Neural crest cell (in vitro differentiated cells): ENCODE measurements around the gene DYRK1B. TPM values are rescaled to one million over a fixed set of nuclear protein-coding genes. Genes with fewer than 3 reads are reported as not detected.
A peak's percentile ranks its signal among the peaks of the same experiment; 100 is the strongest.

Experiments
- DNase-seq: peaks from one replicate; pipeline ENCODE4 v3.0.0; 2021; ENCODE audit warnings: low read depth, mixed read lengths, low spot score
- H3K27ac Mint-ChIP-seq: one replicate; pipeline ENCODE4 v1.8.0; 2021; ENCODE audit warnings: mild to moderate bottlenecking, mixed read lengths; ENCODE audit not compliant: unreplicated experiment
- H3K27me3 Mint-ChIP-seq: 2 replicates; pipeline ENCODE4 v1.8.0; 2021; ENCODE audit warnings: low read depth, mild to moderate bottlenecking, mixed read lengths
- H3K36me3 Mint-ChIP-seq: 2 replicates; pipeline ENCODE4 v1.8.0; 2021; ENCODE audit warnings: low read depth, mild to moderate bottlenecking, mixed read lengths
- H3K4me1 Mint-ChIP-seq: 2 replicates; pipeline ENCODE4 v1.8.0; 2021; ENCODE audit warnings: mixed read lengths
- H3K4me3 Mint-ChIP-seq: one replicate; pipeline ENCODE4 v1.8.0; 2021; ENCODE audit warnings: mild to moderate bottlenecking, mixed read lengths
- H3K9me3 Mint-ChIP-seq: 2 replicates; pipeline ENCODE4 v1.8.0; 2021; ENCODE audit warnings: mixed read lengths
- total RNA-seq: library from RNA; stranded (reverse); gene quantifications from 2 replicates; pipeline ENCODE4 v1.2.1, GENCODE V29; 2021
- TF ChIP-seq, protein P1 (sequence below): fragments of 200-600 bp; sonication (generic); conservative IDR thresholded peaks from 2 replicates; pipeline ENCODE4 v1.5.0; 2021; ENCODE audit warnings: antibody characterized with exemption, mild to moderate bottlenecking

The DYRK1B gene
- total RNA-seq, 1 donor from 2014 or later: 44.9 TPM

DNA sequence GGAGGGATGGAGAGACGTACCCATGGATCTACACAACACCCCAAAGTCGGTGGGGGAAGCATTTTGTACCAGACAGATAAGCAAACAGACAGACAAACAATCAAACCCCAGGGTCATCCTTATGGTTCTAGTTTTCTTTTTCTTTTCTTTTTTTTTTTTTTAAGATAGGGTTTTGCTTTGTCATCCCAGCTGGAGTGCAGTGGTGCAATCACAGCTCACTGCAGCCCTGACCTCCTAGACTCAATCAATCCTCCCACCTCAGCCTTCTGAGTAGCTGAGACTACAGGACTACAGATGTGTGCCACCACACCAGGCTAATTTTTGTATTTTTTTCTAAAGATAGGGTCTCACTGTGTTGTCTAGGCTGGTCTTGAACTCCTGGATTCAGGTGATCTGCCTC is 30.2 kb upstream of the DYRK1B start:
- no peaks in the 10 kb centered on the region for H3K36me3 Mint-ChIP-seq
- no peak for DNase-seq
- H3K4me1 Mint-ChIP-seq: no peaks in the 10 kb centered on the region
- H3K27me3 Mint-ChIP-seq: peaks cover 11% of the 10 kb centered on the region
- no peak overlapping the region for H3K27ac Mint-ChIP-seq
- no peaks in the 10 kb centered on the region for H3K9me3 Mint-ChIP-seq
- TF ChIP-seq, protein P1, sequence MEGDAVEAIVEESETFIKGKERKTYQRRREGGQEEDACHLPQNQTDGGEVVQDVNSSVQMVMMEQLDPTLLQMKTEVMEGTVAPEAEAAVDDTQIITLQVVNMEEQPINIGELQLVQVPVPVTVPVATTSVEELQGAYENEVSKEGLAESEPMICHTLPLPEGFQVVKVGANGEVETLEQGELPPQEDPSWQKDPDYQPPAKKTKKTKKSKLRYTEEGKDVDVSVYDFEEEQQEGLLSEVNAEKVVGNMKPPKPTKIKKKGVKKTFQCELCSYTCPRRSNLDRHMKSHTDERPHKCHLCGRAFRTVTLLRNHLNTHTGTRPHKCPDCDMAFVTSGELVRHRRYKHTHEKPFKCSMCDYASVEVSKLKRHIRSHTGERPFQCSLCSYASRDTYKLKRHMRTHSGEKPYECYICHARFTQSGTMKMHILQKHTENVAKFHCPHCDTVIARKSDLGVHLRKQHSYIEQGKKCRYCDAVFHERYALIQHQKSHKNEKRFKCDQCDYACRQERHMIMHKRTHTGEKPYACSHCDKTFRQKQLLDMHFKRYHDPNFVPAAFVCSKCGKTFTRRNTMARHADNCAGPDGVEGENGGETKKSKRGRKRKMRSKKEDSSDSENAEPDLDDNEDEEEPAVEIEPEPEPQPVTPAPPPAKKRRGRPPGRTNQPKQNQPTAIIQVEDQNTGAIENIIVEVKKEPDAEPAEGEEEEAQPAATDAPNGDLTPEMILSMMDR: no peak
- H3K4me3 Mint-ChIP-seq: no peak overlapping the region

DNA sequence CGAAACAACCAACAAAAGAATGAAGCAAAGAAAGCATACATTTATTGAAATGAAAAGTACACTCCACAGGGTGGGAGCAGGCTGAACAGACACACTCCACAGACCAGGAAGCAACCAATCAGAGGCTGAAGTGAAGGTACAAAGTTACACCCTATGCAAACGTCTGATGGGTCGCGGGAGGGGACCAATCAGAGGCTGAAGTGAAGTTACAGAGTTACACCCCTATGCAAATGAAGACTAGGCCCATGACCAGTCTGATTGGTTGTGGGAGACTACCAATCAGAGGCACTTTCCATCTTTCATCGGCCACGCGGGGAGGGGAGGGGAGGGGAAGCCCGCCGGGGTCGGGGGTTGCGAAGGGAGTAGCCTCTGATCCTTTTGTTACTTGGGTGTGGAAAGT is 24.6 kb upstream of the DYRK1B start:
- Mint-ChIP-seq H3K36me3 (no peaks in the 10 kb centered on the region), H3K4me1 (peaks cover 12% of the 10 kb centered on the region), H3K4me3 (peak overlapping the region; percentile 20), H3K27me3 (peaks cover 12% of the 10 kb centered on the region), H3K27ac (peak overlapping the region; percentile 86), H3K9me3 (peaks cover 7% of the 10 kb centered on the region)
- no peak for DNase-seq
- TF ChIP-seq, protein P1: no peak

DNA sequence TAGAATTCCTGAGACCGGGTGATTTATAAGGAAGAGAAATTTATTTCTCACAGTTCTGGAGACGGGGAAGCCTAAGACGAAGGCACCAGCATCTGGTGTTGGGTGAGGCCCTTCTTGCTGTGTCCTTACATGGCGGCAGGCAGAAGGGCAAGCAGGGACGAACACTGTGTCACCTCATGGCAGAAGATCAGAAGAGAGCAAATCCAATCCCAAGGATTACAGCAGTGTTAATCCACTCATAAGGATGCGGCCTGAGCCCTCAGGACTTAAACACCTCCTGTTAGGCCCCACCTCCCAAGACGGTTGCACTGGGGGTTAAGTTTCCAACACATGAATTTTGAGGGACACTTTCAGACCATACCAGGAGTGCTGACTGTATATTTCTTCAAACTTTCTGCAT is 18.9 kb upstream of the DYRK1B start:
- DNase-seq: no peak
- peaks cover 1% of the 10 kb centered on the region for H3K9me3 Mint-ChIP-seq
- TF ChIP-seq, protein P1: no peak
- H3K4me3 Mint-ChIP-seq: no peak overlapping the region
- H3K4me1 Mint-ChIP-seq: peaks cover 1% of the 10 kb centered on the region
- H3K27me3 Mint-ChIP-seq: peaks cover 5% of the 10 kb centered on the region
- H3K27ac Mint-ChIP-seq: no peak overlapping the region
- no peaks in the 10 kb centered on the region for H3K36me3 Mint-ChIP-seq

DNA sequence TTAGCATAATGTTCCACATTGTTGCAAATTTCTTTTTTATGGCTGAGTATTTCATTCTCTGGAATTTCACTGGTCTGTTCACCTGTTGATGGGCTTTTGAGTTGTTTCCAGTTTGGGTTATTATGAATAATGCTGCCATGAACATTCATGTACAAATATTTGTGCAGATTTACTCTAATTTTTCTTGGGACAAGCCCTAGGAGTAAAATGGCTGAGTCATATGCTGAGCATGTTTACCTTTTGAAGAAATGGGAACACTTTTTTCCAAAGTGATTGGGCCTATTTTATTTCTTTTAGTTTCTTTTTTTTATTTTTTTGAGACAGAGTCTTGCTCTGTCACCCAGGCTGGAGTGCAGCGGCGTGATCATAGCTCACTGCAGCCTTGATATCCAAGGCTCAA is 16.9 kb upstream of the DYRK1B start:
- Mint-ChIP-seq H3K36me3 (no peaks in the 10 kb centered on the region), H3K4me1 (peaks cover 8% of the 10 kb centered on the region), H3K27me3 (peaks cover 5% of the 10 kb centered on the region), H3K4me3 (no peak overlapping the region), H3K27ac (no peak overlapping the region), H3K9me3 (no peaks in the 10 kb centered on the region)
- no peak for DNase-seq
- TF ChIP-seq, protein P1: no peak

DNA sequence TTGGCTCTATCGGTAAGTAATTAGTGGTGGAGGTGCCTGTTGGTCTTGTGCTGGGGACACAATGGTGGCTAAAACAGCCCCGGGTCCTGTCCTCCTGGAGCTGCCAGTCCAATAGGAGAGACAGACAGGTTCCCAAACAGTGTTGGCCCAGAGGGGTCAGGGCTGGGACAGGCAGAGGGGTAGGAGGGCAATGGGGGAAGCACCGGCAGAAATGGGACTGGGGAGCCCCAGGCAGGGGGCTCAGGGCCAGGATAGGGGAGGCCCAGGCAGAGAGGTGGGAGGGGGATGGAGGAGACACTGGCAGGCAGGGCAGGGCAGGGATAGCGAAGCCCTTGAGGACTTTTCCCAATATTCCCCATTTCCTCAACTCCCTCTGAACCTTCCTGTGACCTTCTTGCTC is 14.4 kb upstream of the DYRK1B start:
- no peak overlapping the region for H3K27ac Mint-ChIP-seq
- no peak for DNase-seq
- H3K9me3 Mint-ChIP-seq: no peaks in the 10 kb centered on the region
- H3K4me3 Mint-ChIP-seq: peak overlapping the region; percentile 47
- no peaks in the 10 kb centered on the region for H3K36me3 Mint-ChIP-seq
- peaks cover 27% of the 10 kb centered on the region for H3K4me1 Mint-ChIP-seq
- no peaks in the 10 kb centered on the region for H3K27me3 Mint-ChIP-seq
- TF ChIP-seq, protein P1: no peak

DNA sequence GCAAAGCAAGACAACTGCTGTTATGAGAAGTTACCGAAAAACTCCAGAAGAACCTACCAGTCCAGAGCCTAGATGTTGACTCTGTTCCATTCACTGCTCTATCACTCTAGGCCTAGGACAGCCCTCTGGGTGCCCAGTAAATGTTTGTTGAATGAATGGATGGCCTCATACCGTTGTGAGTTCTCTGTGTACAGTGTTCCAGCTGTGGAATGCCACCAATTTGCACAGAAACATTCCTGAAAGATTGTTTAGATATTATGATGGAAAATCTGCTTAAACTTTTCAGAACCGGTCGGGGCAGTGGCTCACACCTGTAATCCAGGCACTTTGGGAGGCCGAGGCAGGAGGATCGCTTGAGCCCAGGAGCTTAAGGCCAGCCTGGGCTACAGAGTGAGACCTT is 13.6 kb upstream of the DYRK1B start:
- no peaks in the 10 kb centered on the region for H3K27me3 Mint-ChIP-seq
- H3K36me3 Mint-ChIP-seq: no peaks in the 10 kb centered on the region
- peaks cover 34% of the 10 kb centered on the region for H3K4me1 Mint-ChIP-seq
- no peaks in the 10 kb centered on the region for H3K9me3 Mint-ChIP-seq
- no peak for DNase-seq
- TF ChIP-seq, protein P1: no peak
- peak overlapping the region; percentile 81 for H3K4me3 Mint-ChIP-seq
- no peak overlapping the region for H3K27ac Mint-ChIP-seq
